CD4-positive, alpha-beta T cell treated with Interleukin-15 for 4 hours (primary cell): ENCODE data around the gene GALNT9.
"Not testable (repeated sequence)": the region's sequence is repeated elsewhere in the genome, so short reads cannot be mapped to it uniquely, and the experiment has no call there.

Experiments used
- DNase-seq: peaks from one replicate; pipeline ENCODE4 v3.0.0-alpha.2; 2020; ENCODE audit warnings: low spot score

The GALNT9 gene

DNA sequence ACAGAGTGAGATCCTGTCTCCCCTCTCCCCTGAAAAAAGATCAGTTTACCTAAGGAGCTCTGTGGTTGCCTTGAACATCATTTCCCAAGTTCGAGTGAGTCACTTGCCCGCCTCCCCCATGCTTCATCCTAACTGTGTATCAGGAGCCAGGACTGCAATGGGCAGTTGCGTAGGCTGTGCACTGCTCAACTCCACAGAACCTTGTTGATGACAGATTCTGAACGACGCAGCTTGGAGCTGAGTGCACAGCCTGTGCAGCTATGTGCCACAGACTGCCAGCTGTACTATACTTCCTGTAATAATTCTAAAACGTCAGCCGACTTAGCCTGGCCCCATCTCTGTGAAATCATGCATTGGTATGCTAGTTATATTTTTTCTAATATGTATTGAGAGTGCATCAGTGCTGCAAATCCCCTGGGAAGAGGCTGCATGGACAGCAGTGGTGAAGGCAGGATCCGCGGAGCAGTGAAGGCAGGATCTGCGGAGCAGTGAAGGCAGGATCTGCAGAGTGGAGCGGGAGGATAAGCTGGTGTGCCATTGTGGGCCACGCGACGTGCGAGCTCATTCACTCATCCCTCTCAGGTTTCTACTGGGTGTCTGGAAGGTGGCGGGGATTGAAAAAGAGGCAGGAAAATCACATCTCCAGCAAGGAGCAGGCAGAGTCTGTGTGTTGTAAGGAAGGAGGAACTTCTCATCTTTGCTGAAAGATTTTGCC lies 80.8 kb downstream of the GALNT9 start:
- no peak for DNase-seq

DNA sequence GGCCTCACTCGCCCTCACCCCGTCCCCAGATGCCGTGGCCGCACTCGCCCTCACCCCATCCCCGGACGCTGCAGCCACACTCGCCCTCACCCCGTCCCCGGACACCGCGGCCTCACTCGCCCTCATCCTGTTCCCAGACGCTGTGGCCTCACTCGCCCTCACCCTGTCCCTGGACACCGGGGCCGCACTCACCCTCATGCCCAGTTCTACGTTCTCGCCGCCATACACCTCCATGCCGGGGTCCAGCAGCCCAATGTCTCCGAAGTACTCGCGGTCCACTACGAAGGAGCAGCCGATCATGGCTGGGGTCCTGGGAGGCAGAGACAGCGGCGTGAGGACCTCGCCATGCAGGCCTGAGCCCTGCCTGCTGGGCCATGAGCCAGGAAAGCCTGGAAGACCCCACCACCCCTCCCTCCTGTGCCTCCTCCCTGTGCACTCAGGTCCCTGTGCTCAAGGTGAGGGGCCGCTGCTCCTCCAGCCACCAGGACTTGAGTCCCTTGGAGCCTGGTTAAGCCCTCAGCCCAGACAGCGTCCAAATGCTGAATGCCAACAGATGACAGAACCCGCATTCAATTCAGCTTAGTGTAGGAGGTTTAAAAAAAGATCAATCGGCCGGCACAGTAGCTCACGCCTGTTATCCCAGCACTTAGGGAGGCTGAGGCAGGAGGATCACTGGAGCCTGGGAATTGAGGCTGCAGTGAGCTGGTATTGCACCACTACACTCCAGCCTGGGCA lies 81.5 kb downstream of the GALNT9 start:
- DNase-seq: no peak

DNA sequence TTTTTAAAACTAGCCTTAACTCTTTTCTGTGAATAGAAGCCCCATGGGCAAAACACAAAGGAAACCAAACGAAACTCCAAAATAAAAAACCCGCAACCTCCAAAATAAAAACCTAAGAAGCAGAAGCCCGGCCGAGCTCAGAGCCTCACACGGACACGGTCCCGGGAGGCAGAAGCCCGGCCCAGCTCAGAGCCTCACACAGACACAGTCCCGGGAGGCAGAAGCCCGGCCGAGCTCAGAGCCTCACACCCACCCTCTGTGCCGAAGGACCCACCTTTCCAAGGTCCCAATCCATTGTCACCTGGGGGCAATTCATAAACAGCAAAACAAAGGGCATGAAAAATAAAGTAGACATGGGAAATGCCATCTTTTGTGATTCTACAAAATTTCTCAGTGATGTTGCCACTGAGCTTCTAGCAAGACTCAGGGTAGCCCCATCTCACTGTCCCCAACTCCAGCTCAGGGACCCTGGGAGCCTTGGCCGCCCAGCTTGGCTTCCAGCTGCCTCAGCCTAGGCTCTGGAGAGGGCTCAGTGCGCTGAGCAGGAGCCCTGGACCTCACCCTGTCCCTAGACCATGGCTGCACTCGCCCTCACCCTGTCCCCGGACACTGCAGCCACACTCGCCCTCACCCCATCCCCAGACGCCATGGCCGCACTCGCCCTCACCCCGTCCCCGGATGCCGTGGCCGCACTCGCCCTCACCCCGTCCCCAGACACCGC lies 82.2 kb downstream of the GALNT9 start:
- DNase-seq: no peak

GRCh38 chr12:132245521-132246101 lies 83.8 kb downstream of the GALNT9 start:
- no peak for DNase-seq

DNA sequence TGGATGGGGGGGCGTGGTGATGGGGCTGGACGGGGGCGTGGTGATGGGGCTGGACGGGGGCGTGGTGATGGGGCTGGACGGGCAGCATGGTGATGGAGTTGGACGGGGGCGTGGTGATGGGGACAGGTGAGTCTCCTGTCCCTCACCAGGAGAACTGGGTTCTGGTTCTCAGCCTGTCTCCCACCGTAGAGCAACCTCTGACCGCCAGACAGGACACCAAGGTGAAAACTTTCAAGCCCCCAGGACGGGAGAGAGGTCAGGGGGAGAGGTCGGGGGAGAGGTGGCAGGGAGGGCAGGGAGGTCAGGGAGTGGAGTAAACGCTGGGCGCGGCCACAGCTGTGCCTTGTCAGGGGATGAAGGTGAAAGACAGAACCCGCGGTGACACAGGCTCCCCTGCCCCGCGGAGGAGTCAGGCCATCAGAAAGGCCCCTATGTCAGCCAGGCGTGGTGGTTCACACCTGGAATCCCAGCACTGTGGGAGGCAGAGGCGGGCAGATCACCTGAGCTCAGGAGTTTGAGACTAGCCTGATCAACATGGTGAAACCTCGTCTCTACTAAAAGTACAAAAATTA lies 84.6 kb downstream of the GALNT9 start:
- DNase-seq: no peak

DNA sequence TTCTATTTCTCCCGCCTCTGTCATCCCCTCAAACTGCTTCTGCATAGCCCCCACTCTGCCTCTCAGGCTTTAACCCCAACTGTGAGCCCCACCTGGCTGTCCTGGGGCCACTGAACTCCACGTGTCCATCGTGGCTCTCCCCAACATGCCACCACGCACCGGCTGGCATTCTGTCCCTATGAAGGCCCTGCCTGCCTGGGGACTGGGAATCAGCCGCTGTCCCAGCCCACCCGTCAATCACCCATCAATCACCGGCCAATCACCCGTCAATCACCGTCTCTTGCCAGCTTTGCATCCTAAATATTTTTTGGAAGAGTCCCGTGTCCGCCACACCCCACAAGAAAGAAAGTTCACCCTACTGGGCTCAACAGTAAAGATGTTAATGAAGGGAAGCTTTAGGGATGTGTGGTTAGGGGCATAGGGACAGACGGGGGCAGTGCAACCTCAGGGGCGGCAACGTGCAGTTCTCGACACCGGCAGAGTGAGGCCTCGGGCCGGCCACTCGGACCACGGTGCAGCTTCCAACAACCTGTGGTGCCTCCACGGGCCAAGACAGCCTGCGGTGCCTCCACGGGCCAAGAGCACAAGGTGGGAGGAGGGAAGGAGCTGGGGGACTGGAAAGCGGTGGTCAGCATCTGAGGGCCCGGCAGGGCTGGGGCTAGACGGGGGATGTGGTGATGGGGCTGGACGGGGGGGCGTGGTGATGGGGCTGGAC lies 85.6 kb downstream of the GALNT9 start:
- DNase-seq: no peak

DNA sequence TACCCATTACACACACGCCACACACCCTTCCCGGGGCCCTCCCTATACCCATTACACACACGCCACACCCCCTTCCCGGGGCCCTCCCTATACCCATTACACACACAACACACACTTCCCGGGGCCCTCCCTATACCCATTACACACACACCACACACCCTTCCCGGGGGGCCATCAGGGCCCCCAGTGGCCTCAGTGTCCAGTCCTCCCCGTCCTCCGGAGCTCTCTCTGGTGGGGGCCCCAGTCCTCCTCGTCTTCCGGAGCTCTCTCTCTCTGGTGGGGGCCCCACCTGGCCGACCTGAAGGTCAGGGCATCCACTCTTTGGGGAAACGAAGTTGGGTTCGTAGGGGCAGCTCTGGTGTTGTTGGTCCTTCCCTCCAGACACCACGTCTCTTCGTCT lies 86.2 kb downstream of the GALNT9 start:
- not testable (repeated sequence) for DNase-seq

- not testable (repeated sequence) for DNase-seq
Measured at GRCh38 chr12:132240669-132241007, 88.8 kb downstream of the GALNT9 start.

- no peak for DNase-seq
Measured at GRCh38 chr12:132239796-132240668, 89.4 kb downstream of the GALNT9 start.

GRCh38 chr12:132239392-132239791 lies 90.0 kb downstream of the GALNT9 start:
- DNase-seq: no peak

DNA sequence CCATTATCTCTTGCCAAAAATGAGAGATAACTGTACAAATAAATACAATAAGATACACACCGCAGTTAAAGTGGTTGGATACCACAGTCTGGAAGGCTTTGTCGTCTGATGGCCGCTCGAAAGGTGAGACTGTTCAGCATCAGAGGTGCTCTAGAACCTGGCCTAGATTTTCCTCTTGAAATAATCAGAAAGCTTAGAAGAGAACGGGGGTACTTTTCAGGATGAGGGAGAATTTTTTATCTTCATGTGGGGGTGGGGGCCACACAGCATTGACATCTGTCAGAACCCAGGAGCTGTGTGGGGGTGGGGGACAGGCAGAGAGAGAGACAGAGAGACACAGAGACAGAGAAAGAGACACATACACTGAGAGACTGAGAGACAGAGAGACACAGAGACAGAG lies 90.5 kb downstream of the GALNT9 start:
- no peak for DNase-seq

DNA sequence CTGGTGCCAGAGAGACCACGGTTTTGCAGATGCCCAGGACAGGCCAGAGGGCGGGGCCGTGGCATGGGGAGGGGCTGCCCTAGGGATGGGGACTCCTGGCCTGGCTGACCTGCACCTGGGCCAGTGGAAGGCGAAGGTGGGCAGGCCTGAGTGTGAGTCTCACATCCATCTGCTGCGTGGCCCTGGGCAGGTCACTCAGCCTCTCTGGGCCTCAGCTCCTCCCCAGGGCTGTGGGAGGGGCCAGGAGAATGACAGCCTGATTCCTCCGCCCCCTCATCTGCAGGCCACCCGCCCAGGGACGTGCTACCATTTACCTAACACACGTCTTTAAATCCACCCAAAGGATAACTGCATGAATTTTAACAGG lies 90.9 kb downstream of the GALNT9 start:
- DNase-seq: no peak

DNA sequence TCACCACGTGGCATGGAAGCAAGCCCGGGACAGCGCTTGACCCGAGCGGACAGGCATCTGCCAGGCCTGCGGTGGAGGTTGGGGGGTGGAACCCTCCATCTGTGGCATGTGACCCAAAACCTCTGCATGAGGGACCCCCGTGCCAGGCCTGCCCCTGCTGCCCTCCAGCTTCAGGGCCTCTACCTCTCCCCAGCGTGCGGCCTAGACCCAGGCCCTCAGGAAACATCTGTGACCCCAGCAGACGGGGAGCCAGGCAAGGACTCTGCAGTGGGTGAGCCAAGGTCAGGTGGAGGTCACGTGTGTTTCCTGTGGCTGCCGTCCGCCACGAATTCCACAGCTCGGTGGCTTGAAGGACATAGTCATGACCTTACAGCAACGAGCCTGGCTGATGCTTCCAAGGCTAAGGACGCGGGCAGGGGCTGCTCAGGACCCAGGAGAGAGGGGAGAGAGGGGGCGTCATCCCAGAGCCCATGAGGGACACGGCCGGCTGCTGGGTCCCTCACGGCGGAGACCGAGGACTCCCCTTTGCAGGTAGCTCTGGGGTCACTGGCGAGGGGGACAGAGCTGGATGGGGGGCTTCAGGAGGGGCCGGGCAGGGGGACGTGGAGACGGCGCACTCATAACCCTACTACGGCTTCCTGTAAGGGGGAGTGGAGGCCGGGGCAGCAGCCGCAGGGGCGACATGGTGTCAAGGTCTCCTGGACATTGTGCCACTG lies 91.5 kb downstream of the GALNT9 start:
- DNase-seq: no peak

- DNase-seq: no peak
Measured at GRCh38 chr12:132236930-132237771, 92.2 kb downstream of the GALNT9 start.

- no peak for DNase-seq
Measured at GRCh38 chr12:132236129-132236929, 93.1 kb downstream of the GALNT9 start.

DNA sequence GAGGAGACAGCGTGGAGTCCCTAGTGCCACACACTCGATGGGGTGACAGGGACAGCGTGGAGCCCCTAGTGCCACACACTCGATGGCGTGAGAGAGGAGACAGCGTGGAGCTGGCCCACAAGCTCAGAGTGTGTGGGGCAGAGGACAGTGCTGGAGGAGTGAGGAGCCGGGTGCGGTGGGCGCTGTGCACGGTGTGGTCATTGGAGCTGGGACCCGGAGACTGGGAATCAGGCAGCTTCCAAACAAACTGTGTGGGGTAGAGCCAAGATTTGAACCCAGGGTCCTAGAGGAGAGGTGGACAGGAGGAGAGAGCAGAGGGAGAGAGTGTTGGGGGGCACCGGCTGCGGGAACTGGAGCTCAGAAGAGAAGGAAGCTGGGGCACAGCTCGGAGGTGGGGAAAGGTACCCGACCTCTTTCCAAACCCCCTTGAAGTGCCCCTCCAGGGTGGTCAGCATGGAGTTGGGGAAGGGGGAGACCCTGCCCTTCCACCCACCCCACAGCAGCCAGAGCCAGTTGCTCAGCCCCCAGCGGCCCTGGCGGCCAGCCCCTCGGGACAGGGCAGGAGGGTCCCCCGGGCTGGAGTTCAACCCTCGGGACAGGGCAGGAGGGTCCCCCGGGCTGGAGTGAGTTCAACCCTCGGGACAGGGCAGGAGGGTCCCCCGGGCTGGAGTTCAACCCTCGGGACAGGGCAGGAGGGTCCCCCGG lies 94.1 kb downstream of the GALNT9 start:
- no peak for DNase-seq

- no peak for DNase-seq
Measured at GRCh38 chr12:132230381-132230780, 99.0 kb downstream of the GALNT9 start.

DNA sequence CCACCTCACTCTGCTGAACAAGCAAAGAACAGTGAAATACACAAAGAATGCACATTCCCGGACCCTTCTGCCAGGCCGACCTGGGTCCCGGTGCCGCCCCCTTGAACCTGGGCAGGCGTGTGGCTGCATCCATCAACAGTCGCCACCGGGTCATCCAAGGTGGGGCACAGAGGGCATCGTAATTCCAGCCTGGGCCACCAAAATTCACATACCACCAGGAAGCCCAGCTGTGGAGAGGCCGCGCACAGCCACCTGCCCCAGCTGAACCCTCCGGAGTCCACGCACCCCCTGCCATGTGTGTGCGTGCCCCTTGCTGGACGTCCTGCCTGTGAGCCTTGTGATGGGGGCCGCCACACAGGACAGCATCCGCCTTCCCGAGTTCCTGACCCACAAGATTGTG lies 99.5 kb downstream of the GALNT9 start:
- DNase-seq: no peak
